Measurements from ENCODE around the gene KEAP1.
"Not testable (repeated sequence)": the region's sequence is repeated elsewhere in the genome, so short reads cannot be mapped to it uniquely, and the experiment has no call there.

KEAP1 gene

GRCh38 chr19:10491472-10492047 is 11.6 kb downstream of the KEAP1 start:
- no peak for DNase-seq

- DNase-seq, result no peak
Observed at GRCh38 chr19:10486551-10486950, 16.6 kb downstream of the KEAP1 start.

GRCh38 chr19:10478903-10479384 is 24.2 kb downstream of the KEAP1 start:
- DNase-seq, result peak; percentile 88 to 91

- DNase-seq, result no peak
Observed at GRCh38 chr19:10478476-10478875, 24.7 kb downstream of the KEAP1 start.

GRCh38 chr19:10474962-10475451 is 28.1 kb downstream of the KEAP1 start:
- DNase-seq, result no peak

- DNase-seq, result no peak
Observed at GRCh38 chr19:10473192-10473591, 30.0 kb downstream of the KEAP1 start.

- DNase-seq, result no peak
Observed at GRCh38 chr19:10471909-10472308, 31.2 kb downstream of the KEAP1 start.

- no peak for DNase-seq
Observed at GRCh38 chr19:10468133-10468532, 35.0 kb downstream of the KEAP1 start.

GRCh38 chr19:10467104-10467706 is 36.0 kb downstream of the KEAP1 start:
- DNase-seq, result no peak

- DNase-seq, result no peak
Observed at GRCh38 chr19:10464456-10464855, 38.7 kb downstream of the KEAP1 start.

GRCh38 chr19:10462557-10462956 is 40.6 kb downstream of the KEAP1 start:
- DNase-seq, result no peak

GRCh38 chr19:10462042-10462441 is 41.1 kb downstream of the KEAP1 start:
- DNase-seq, result not testable (repeated sequence)

- DNase-seq, result peak; percentile 89 to 93
Observed at GRCh38 chr19:10461047-10461949, 41.9 kb downstream of the KEAP1 start.

GRCh38 chr19:10460714-10461046 is 42.5 kb downstream of the KEAP1 start:
- no peak for DNase-seq

- not testable (repeated sequence) for DNase-seq
Observed at GRCh38 chr19:10458733-10459132, 44.4 kb downstream of the KEAP1 start.

GRCh38 chr19:10454267-10454666 is 48.9 kb downstream of the KEAP1 start:
- no peak for DNase-seq

- no peak for DNase-seq
Observed at GRCh38 chr19:10453852-10454251, 49.3 kb downstream of the KEAP1 start.

- no peak for DNase-seq
Observed at GRCh38 chr19:10452726-10453618, 50.2 kb downstream of the KEAP1 start.

- DNase-seq, result no peak
Observed at GRCh38 chr19:10450853-10451609, 52.1 kb downstream of the KEAP1 start.

- DNase-seq, result no peak
Observed at GRCh38 chr19:10450191-10450852, 52.8 kb downstream of the KEAP1 start.

GRCh38 chr19:10449037-10449436 is 54.1 kb downstream of the KEAP1 start:
- no peak for DNase-seq

Data from activated CD4-positive, alpha-beta T cell treated with anti-CD3 and anti-CD28 coated beads, Interleukin-2, amount 50 U/mL, for 48 hours (primary cell).